Measurements from ENCODE around the gene CYP2A7.
"Not testable (repeated sequence)": the region's sequence is repeated elsewhere in the genome, so short reads cannot be mapped to it uniquely, and the experiment has no call there.

The CYP2A7 gene

DNA sequence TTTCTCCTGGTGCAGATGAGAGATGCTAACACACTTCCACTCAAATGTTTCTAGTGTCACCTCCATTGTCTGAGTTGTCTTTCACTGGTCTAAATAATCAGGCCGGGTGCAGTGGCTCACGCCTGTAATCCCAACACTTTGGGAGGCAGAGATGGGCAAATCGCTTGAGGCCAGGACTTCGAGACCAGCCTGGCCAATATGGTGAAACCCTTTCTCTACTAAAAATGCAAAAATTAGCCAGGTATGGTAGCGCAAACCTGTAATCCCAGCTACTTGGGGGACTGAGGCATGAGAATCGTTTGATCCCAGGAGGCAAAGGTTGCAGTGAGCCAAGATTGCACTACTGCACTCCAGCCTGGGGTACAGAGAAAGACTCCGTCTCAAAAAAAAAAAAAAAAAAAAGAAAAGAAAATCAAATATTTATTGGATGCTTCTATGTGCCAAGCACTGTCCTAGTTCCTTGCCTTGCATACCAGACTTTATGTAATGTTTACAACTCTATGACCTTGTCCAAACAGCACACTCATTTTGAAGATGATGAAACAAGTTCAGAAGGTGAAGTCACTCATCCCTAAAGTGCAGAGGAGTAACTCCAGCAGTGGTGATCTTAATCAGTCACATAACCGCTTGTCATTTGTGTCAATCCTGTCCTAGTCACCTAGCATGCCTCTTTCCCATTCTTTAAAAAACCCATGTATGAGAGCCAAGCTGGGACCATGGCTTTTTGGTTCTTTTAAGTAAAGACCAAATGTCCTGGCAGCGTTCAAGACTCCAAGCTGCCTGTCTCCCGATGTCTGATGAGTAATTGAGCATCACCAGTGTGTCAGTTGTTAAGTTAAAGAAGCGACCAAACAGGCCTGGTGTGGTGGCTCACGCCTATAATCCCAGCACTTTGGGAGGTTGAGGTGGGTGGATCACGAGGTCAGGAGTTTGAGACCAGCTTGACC is 15.1 kb upstream of the CYP2A7 start:
- not testable (repeated sequence) for DNase-seq

DNA sequence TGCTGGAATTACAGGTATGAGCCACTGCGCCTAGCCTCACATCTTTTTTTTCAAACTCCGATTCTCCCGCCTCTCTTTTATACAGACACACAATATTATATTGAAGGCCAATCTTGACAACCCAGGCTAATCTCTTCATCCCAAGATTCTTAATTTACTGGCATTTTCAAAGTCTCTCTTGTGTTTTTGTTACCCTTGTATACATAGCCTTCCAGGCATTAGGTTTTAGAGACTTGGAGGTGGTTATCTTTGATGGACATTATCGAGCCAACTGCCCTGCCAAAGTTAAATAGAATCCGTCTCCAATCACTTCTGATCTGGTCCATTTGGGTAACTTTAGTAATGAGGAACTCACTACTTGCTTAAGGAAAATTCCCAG is 14.4 kb upstream of the CYP2A7 start:
- no peak for DNase-seq

DNA sequence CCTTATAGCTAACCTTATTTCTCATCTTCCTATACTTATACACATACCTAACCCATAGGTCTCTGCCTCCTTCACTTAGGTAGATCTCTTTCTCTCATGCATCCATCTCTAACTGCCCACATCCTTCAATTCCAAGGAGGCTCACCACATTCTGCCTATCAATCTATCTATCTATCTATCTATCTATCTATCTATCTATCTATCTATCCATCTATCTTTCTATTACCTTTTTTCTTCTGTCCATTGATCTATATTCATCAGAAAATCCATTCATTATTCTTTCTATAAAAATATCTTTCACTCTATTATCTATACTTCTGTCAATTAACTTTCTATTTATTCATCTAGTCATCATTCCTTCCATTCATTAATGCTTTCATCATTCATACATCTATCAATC is 11.1 kb upstream of the CYP2A7 start:
- DNase-seq: no peak

DNA sequence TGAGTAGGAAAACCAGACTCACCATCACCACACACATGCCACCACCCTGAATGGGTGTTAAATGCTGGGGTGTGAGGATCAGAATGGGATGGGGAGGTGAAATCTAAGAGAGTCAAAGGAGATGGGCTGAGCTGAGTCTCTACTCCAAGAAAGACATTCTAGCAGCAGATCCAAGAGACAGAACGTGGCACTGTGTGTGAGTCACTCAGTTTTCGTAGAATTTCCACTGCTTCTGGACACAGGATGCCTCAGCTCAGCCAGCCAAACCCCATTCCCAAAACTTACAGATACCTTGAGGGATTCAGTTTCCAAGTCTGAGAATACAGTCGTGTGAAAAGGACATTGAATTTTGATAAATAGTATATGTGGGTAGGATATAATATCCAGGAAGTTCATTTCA is 7.3 kb upstream of the CYP2A7 start:
- no peak for DNase-seq

DNA sequence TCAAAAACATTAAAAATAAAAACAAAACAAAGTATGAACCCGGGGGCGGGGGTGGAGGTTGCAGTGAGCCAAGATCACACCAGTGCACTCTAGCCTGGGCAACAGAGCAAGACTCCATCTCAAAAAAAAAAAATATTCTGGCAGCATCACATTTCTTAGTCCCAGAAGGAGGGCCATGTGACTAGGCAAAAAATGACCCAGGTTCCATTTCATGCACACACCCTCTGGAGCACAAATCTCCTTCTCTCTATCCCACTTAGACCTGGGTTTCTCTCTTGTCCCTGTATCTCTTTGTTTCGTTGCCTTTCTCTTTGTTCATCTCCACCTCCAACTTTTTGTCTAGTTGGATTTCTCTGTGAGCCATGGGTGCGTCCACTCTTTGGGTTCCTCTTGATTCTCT is 6.2 kb upstream of the CYP2A7 start:
- DNase-seq: no peak

DNA sequence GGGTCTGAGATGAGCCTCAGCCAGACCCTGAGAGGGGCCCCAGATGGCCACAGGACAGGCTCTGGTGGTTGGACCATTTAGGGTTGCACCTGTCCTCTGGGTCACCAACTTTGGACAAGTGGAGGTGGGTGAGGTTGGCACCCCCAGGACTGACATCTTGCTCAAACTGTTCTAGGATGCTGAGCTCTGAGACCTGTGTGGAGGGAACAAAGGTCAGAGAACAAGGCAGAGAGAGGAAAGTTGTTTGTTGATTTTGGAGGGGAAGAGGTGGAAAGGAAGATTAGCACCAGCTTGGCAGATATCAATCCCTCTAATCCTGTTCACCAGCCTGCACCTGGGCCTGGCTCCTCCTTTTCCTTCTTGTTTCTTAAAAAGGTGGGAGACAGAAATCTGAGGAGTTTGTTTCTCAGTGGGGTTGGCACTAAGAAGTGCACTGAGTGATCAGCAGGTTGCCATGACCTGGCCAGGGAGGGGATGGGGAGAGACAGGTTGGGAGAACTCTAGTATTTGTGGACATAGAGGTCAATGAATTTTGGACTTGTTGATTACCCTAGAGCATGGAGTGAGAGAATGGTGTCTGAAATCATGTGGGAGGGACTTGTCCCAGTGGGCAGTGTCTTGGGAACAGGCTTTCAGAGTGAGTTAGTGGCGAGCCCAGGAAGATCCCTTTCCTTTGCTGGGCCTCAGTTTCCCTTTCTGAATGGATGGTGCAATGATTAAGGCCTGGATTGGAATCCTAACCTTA is 2.3 kb upstream of the CYP2A7 start:
- DNase-seq: not testable (repeated sequence)

DNA sequence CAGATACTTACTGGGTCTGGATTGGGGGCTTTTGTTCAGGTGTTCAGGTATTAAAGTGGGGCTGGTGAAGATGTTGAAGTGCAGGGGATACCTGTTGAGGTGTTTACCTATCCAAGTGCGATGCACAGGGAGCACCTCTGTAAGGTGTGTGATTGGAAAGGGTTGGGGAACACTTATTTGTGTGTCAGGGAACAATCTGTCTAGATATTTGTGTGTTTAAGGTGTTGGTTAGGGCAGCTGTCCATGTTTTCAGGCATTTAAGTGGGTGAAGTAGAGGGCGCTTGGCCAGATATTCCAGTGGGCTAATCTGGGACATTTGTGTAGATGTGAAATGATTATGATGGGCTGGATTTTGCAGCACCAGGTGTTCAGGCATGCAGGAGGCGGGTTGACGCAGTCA is 2.7 kb downstream of the CYP2A7 start:
- DNase-seq: not testable (repeated sequence)

DNA sequence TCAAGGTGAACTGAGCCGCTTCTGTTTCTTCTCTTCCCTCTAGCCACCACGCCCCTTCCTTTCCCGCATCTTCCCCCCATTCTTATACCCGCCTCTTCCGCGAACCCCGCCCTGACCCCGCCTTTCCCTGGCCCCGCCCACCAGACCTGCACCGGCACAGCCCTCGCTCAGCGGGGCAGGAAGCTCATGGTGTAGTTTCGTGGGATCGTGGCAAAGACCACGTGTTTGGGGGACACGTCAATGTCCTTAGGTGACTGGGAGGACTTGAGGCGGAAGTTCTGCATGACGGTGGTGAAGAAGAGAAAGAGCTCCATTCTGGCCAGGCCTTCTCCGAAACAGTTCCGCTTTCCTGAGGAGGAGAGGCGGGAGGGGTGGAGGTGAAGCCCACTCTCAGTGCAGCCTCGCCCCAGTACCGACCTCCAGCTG is 6.5 kb downstream of the CYP2A7 start:
- DNase-seq: peak; percentile 40

DNA sequence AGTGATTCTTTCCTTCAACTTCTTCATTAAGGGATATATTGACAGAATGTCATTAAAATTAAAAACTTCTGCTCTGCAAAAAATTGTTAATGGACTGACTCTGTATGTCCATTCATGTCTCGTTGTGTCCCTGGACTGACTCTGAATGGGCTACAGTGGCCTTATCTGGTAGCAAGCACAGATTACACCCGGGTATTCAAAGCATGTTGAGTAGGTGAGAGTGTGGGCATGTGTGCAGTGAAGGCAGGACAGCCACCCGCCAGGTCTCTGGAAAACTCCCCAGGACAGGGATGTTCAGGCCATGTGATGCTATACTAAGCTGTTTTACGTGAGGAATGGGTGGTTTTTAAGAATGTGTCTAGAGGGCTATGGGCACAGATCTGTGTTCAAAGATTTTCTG is 7.2 kb downstream of the CYP2A7 start:
- DNase-seq: not testable (repeated sequence)

DNA sequence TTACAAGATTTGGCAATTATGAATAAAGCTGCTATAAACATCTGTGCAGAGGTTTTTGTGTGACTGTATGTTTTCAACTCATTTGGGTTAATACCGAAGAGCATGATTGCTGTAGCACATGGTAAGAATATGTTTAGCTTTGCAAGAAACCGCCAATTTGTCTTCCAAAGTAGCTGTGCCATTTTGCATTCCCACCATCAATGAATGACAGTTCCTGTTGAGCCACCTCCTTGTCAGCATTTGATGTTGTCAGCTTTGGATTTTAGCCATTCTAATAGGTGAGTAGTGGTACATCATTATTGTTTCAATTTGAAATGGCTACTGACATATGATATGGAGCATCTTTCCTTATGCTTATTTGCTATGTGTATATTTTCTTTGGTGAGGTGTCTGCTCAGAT is 8.2 kb downstream of the CYP2A7 start:
- DNase-seq: not testable (repeated sequence)

DNA sequence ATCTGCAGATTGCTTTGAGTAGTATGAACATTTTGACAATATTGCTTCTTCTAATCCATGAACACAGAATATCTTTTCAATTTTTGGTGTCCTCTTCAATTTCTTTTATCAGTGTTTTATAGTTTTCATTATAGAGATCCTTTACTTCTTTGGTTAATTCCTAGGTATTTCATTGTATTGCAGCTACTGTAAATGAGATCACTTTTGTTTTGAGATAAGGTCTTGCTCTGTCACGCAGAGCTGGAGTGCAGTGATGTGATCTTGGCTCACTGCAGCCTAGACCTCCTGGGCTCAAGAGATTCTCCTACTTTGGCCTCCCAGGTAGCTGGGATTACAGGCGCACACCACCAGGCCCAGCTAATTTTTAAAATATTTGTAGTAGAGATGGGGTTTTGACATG is 9.8 kb downstream of the CYP2A7 start:
- no peak for DNase-seq

DNA sequence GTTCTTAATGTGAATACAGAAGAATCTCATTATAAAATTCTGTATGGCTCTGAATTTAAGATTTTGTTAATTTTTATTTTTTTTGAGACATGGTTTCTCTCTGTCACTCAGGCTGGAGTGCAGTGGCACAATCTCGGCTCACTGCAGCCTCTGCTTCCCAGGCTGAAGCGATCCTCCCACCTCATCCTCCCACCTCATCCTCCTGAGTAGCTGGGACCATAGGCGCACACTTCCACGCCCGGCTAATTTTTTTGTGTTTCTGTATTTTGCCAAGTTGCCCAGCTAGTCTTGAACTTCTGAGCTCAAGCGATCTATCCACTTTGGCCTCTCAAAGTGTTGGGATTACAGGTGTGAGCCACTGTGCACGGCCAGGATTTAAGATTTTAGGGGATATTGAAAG is 14.3 kb downstream of the CYP2A7 start:
- DNase-seq: no peak

DNA sequence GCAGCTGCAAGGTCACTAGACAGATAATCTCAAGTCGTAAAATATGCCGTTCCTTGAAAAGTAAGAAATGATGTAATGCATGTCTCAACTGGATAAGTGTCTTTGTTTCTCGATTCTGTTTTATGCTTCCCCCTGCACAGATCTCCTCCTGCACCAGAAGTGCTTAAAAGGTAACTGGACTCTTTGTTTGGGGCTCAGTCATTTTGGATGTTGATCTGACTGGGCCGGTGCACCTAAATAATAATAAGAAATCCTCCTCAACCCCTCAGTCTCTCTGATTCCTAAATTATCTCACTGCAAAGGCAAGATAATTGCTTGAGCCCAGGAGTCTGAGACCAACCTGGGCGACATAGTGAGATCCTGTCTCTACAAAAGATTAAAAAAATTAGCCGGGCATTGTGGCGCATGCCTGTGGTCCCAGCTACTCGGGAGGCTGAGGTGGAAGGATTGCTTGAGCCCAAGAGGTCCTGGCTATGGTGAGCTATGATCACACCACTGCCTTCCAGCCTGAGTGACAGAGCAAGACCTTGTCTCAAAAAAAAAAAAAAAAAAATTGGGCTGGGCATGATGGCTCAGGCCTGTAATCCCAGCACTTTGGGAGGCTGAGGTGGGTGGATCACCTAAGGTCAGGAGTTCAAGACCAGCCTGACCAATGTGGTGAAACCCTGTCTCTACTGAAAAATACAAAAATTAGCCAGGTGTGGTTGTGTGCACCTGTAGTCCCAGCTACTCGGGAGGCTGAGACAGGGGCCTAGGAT is 17.1 kb downstream of the CYP2A7 start:
- not testable (repeated sequence) for DNase-seq

DNA sequence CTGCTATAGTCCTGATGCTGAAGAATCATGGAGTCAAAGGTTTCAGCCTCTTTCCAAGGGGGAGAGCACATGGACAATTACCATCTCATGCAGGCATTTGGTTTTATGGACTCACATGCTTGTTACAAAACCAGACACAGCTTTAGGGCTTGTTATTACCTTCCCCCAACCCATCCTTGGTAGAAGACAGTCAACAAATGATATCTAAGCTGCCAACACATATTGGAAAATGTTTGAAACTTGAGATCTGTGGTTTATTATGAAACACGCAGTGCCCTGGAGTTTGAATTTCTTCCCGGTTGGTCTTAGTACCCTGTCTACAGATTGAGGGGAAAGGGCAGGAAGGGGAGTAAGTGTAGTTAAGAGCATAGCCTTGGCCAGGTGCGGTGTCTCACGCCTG is 19.2 kb downstream of the CYP2A7 start:
- no peak for DNase-seq

DNA sequence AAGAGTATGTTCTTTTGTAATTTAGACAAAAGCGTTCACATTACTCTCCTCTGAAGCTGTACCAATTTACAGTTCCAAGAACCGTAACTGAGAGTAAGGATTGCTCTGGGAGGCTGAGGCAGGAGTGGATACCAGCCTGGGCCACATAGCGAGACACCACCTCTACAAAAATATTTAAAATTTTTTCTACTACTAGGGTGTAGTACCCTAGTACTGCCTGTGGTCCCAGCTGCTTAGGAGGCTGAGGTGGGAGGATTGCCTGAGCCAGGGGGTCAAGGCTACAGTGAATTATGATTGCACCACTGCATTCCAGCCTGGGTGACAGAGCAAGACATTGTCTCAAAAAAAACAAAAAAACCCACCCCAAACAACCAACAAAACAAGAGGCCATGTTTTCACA is 19.7 kb downstream of the CYP2A7 start:
- no peak for DNase-seq

DNA sequence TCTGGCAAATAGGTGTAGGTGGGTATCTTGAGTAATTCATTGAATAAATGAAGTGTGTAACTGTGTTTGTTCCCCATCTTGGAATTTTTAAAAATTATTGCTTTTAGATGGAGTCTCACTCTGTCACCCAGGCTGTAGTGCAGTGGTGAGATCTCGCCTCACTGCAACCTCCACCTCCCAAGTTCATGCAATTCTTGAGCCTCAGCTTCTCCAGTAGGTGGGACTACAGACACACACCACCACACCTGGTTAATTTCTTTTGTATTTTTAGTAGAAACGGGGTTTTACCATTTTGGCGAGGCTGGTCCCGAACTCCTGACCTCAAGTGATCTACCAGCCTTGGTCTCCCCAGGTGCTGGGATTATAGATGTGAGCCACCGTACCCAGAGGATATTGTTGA is 23.9 kb downstream of the CYP2A7 start:
- no peak for DNase-seq

DNA sequence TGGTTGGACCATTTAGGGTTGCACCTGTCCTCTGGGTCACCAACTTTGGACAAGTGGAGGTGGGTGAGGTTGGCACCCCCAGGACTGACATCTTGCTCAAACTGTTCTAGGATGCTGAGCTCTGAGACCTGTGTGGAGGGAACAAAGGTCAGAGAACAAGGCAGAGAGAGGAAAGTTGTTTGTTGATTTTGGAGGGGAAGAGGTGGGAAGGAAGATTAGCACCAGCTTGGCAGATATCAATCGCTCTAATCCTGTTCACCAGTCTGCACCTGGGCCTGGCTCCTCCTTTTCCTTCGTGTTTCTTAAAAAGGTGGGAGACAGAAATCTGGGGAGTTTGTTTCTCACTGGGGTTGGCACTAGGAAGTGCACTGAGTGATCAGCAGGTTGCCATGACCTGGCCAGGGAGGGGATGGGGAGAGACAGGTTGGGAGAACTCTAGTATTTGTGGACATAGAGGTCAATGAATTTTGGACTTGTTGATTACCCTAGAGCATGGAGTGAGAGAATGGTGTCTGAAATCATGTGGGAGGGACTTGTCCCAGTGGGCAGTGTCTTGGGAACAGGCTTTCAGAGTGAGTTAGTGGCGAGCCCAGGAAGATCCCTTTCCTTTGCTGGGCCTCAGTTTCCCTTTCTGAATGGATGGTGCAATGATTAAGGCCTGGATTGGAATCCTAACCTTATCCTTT is 29.4 kb downstream of the CYP2A7 start:
- not testable (repeated sequence) for DNase-seq

DNA sequence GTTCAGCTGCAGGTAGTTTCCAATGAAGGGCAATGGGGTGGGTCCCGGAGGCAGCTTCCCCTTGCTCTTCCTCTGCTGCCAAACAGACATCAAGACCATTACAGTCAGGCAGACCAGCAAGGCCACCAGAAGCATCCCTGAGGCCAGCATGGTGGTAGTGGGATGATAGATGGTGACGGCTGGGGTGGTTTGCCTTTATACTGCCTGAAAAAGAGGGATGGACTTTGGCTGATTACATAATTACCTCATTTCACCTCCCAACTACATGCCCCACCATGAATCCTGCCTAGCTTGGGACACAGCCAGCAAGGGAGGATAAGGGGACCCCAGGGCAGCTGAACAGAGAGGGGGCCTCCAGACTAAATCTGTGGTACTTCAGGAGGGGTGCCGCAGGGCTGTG is 31.8 kb downstream of the CYP2A7 start, which contains the start of gene CYP2A6:
CYP2A6 (minus strand) TSS at position 171 of the 400 bp plus-strand sequence; CDS start at position 150, 21 bp downstream.
- DNase-seq: not testable (repeated sequence)

DNA sequence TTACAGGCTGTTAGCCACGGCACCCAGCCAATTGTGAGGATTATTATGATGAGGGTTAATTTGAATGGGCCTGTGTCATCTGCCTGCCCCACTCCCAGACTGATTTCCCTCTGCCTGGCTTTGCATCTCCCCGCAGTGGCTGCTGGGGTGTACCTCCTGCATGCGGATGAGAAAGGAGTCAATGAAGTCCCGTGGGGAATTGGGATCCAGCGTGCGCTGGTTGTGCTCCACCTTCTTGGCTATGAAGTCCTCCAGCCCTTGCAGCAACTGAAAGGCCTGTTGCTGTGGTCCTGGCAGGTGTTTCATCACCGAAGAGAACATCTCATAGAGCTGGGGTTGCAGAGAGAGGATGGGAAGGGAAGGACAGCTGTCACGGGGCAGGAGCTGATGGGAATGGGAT is 35.3 kb downstream of the CYP2A7 start:
- not testable (repeated sequence) for DNase-seq

DNA sequence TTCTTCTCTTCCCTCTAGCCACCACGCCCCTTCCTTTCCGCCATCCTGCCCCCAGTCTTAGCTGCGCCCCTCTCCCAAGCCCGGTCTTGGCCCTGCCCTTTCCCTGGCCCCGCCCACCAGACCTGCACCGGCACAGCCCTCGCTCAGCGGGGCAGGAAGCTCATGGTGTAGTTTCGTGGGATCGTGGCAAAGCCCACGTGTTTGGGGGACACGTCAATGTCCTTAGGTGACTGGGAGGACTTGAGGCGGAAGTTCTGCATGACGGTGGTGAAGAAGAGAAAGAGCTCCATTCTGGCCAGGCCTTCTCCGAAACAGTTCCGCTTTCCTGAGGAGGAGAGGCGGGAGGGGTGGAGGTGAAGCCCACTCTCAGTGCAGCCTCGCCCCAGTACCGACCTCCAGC is 38.4 kb downstream of the CYP2A7 start:
- DNase-seq: not testable (repeated sequence)

DNA sequence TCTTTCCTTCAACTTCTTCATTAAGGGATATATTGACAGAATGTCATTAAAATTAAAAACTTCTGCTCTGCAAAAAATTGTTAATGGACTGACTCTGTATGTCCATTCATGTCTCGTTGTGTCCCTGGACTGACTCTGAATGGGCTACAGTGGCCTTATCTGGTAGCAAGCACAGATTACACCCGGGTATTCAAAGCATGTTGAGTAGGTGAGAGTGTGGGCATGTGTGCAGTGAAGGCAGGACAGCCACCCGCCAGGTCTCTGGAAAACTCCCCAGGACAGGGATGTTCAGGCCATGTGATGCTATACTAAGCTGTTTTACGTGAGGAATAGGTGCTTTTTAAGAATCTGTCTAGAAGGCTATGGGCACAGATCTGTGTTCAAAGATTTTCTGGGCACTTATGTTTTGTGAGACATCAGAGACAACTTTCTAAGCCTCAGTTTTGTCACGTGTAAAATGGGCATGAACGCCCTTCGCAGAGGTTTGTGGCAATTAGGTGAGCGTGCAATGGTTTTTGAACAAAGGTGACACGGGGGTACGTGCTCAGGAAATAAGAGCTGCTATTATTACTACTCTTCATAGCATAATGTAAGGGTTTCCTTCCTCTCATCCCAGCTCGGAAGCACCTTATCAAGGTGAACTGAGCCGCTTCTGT is 38.9 kb downstream of the CYP2A7 start:
- not testable (repeated sequence) for DNase-seq

DNA sequence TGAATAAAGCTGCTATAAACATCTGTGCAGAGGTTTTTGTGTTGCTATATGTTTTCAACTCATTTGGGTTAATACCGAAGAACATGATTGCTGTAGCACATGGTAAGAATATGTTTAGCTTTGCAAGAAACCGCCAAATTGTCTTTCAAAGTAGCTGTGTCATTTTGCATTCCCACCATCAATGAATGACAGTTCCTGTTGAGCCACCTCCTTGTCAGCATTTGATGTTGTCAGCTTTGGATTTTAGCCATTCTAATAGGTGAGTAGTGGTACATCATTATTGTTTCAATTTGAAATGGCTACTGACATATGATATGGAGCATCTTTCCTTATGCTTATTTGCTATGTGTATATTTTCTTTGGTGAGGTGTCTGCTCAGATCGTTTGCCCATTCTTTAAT is 40.0 kb downstream of the CYP2A7 start:
- DNase-seq: not testable (repeated sequence)
